OCI-LY1 (cell line): ENCODE data around the gene LSS.

Source experiments
- H2AFZ ChIP-seq: fragments of 200-600 bp; sonication (generic), shearing (Covaris generic); 2 replicates; pipeline ENCODE4 v1.6.0; 2014; ENCODE audit warnings: antibody characterized with exemption, mild to moderate bottlenecking, low read length
- H3F3A ChIP-seq: fragments of 200-600 bp; sonication (generic), shearing (Covaris generic); 2 replicates; pipeline ENCODE4 v1.6.0; 2014; ENCODE audit warnings: mild to moderate bottlenecking, antibody characterized with exemption, low read length, moderate library complexity; ENCODE audit not compliant: insufficient read depth
- H3K27ac ChIP-seq: fragments of 200-600 bp; sonication (generic); 2 replicates; pipeline ENCODE4 v1.5.1; 2014; ENCODE audit warnings: low read length, mixed run types, mild to moderate bottlenecking, low read depth; ENCODE audit not compliant: poor library complexity, severe bottlenecking
- H3K27me3 ChIP-seq: fragments of 200-600 bp; sonication (generic); 2 replicates; pipeline ENCODE4 v1.6.0; 2014; ENCODE audit warnings: antibody characterized with exemption, mild to moderate bottlenecking, low read length, moderate library complexity; ENCODE audit not compliant: insufficient read depth
- H3K36me3 ChIP-seq: fragments of 200-600 bp; sonication (generic); 2 replicates; pipeline ENCODE4 v1.6.1; 2014; ENCODE audit warnings: mild to moderate bottlenecking, antibody characterized with exemption, low read length, moderate library complexity, mixed read lengths; ENCODE audit not compliant: insufficient read depth
- H3K4me1 ChIP-seq: fragments of 200-600 bp; sonication (generic); 2 replicates; pipeline ENCODE4 v1.5.1; 2014; ENCODE audit warnings: mild to moderate bottlenecking, low read length, moderate library complexity; ENCODE audit not compliant: insufficient read depth, severe bottlenecking
- H3K4me2 ChIP-seq: fragments of 200-600 bp; sonication (generic), shearing (Covaris generic); 2 replicates; pipeline ENCODE4 v1.6.1; 2014; ENCODE audit warnings: low read length
- H3K4me3 ChIP-seq: fragments of 200-600 bp; sonication (generic); 2 replicates; pipeline ENCODE4 v1.5.1; 2014; ENCODE audit warnings: low read length, low read depth, mild to moderate bottlenecking, mixed read lengths; ENCODE audit not compliant: poor library complexity, severe bottlenecking
- H3K79me2 ChIP-seq: fragments of 200-600 bp; shearing (Covaris generic); 2 replicates; pipeline ENCODE4 v1.6.1; 2016; ENCODE audit warnings: mixed run types, low read length, mixed read lengths; ENCODE audit not compliant: insufficient read depth
- H3K9ac ChIP-seq: fragments of 200-600 bp; sonication (generic), shearing (Covaris generic); 2 replicates; pipeline ENCODE4 v1.6.1; 2014; ENCODE audit warnings: mild to moderate bottlenecking, low read length, mixed read lengths
- H3K9me2 ChIP-seq: fragments of 200-600 bp; sonication (generic), shearing (Covaris generic); 2 replicates; pipeline ENCODE4 v1.6.1; 2014; ENCODE audit warnings: low read depth, mild to moderate bottlenecking, low read length, mixed read lengths
- H3K9me3 ChIP-seq: fragments of 200-600 bp; shearing (Covaris generic); 2 replicates; pipeline ENCODE4 v1.6.1; 2014; ENCODE audit warnings: low read length, mixed read lengths
- H4K20me1 ChIP-seq: fragments of 200-600 bp; sonication (generic), shearing (Covaris generic); 2 replicates; pipeline ENCODE4 v1.6.0; 2016; ENCODE audit warnings: mild to moderate bottlenecking, low read length; ENCODE audit not compliant: insufficient read depth
- EZH2 ChIP-seq: fragments of 200-600 bp; sonication (generic), shearing (Covaris generic); IDR thresholded peaks from 2 replicates; pipeline ENCODE4 v1.8.0; 2017; ENCODE audit warnings: borderline replicate concordance, mixed run types, mild to moderate bottlenecking, antibody characterized with exemption, low read length, moderate library complexity, mixed read lengths
- TF ChIP-seq, protein P1 (sequence below): fragments of 200-600 bp; sonication (generic), shearing (Covaris generic); IDR thresholded peaks from 2 replicates; pipeline ENCODE4 v1.5.1; 2017; ENCODE audit warnings: mild to moderate bottlenecking, antibody characterized with exemption, low read length, moderate library complexity, mixed read lengths

The LSS gene

DNA sequence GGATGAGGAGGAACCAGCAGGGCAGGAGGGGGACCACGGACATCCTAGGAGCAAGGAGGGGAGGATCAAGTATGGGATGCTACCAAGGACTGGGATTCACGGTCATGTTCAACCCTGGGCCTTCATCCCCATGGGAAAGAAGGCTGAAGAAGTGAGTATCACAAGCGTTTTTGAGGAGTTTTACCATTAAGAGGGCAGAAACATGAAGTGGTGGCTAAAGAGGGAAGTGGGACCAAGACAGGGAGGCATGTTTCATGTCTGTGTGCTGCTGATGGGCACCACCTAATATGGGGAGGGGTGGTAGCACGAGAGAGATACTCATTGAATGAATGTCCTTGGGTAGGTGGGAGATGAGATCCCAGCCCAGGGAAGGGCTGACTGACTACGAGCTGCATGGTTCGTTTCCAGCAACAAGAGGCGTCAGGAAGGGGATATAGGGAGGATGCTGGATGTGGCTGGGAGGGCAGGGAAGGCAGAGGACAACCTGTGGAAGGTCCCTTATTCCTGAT is 11.3 kb upstream of the LSS start:
- TF ChIP-seq EZH2, result no peak
- TF ChIP-seq, protein P1, sequence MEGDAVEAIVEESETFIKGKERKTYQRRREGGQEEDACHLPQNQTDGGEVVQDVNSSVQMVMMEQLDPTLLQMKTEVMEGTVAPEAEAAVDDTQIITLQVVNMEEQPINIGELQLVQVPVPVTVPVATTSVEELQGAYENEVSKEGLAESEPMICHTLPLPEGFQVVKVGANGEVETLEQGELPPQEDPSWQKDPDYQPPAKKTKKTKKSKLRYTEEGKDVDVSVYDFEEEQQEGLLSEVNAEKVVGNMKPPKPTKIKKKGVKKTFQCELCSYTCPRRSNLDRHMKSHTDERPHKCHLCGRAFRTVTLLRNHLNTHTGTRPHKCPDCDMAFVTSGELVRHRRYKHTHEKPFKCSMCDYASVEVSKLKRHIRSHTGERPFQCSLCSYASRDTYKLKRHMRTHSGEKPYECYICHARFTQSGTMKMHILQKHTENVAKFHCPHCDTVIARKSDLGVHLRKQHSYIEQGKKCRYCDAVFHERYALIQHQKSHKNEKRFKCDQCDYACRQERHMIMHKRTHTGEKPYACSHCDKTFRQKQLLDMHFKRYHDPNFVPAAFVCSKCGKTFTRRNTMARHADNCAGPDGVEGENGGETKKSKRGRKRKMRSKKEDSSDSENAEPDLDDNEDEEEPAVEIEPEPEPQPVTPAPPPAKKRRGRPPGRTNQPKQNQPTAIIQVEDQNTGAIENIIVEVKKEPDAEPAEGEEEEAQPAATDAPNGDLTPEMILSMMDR, result no peak
- H3K27ac ChIP-seq, result no peak overlapping the region

GRCh38 chr21:46237474-46237873 is 8.9 kb upstream of the LSS start:
- H3K79me2 ChIP-seq, result no peaks in the 10 kb centered on the region
- no peak overlapping the region for H2AFZ ChIP-seq
- H3K9me3 ChIP-seq, result no peaks in the 10 kb centered on the region
- peaks cover 95% of the 10 kb centered on the region for H3K36me3 ChIP-seq
- H3K4me3 ChIP-seq, result no peak overlapping the region
- TF ChIP-seq EZH2, result no peak
- TF ChIP-seq, protein P1, result no peak
- H3K4me2 ChIP-seq, result no peak overlapping the region
- H3K27me3 ChIP-seq, result no peaks in the 10 kb centered on the region
- no peak overlapping the region for H3K9ac ChIP-seq
- no peaks in the 10 kb centered on the region for H3K9me2 ChIP-seq
- H3K27ac ChIP-seq, result no peak overlapping the region
- no peaks in the 10 kb centered on the region for H4K20me1 ChIP-seq
- no peaks in the 10 kb centered on the region for H3K4me1 ChIP-seq
- H3F3A ChIP-seq, result no peaks in the 10 kb centered on the region

More for the DNA sequence above, 11.3 kb upstream of the LSS start:
- Histone ChIP-seq H3K27me3 (no peaks in the 10 kb centered on the region), H3K4me1 (no peaks in the 10 kb centered on the region), H3K36me3 (peaks cover 95% of the 10 kb centered on the region), H3K79me2 (no peaks in the 10 kb centered on the region), H2AFZ (no peak overlapping the region), H3F3A (no peaks in the 10 kb centered on the region), H3K9ac (no peak overlapping the region), H3K9me2 (no peaks in the 10 kb centered on the region), H3K4me3 (no peak overlapping the region), H3K4me2 (no peak overlapping the region), H4K20me1 (no peaks in the 10 kb centered on the region), H3K9me3 (no peaks in the 10 kb centered on the region)

DNA sequence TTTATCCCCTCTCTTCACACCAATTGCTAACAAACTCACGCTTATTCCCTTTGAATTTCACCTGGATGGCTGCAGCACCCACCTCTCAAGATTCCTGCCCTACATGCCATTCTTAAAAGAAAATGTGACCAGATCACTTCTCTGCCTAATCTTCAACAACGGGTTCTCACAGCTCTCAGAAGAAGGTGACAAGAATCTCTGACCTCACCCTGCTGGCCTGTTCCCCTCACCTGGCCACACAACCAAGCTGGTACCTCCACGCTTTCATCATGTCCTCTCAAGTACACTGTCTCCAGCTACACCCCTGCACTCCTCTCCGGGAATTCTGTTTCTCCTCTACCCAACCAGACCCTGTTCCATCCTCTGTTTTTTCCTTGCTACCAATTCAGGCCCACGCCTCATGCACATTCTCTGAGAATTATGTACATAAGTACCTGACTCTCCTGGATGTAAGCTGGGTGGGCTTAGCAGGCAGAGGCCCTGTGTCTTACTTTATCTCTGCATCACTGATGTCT is 5.9 kb upstream of the LSS start:
- H3K9me2 ChIP-seq, result no peaks in the 10 kb centered on the region
- H3K4me2 ChIP-seq, result no peak overlapping the region
- no peak overlapping the region for H3K4me3 ChIP-seq
- H3K79me2 ChIP-seq, result no peaks in the 10 kb centered on the region
- peaks cover 19% of the 10 kb centered on the region for H3K4me1 ChIP-seq
- no peak overlapping the region for H2AFZ ChIP-seq
- no peaks in the 10 kb centered on the region for H4K20me1 ChIP-seq
- no peak overlapping the region for H3K27ac ChIP-seq
- no peaks in the 10 kb centered on the region for H3F3A ChIP-seq
- H3K27me3 ChIP-seq, result no peaks in the 10 kb centered on the region
- no peak overlapping the region for H3K9ac ChIP-seq
- H3K36me3 ChIP-seq, result peaks cover 89% of the 10 kb centered on the region
- TF ChIP-seq, protein P1, result no peak
- TF ChIP-seq EZH2, result no peak
- H3K9me3 ChIP-seq, result no peaks in the 10 kb centered on the region
